Measurements from ENCODE around the gene NFATC1. TPM values are rescaled to one million over a fixed set of nuclear protein-coding genes. Genes with fewer than 3 reads are reported as not detected.

The NFATC1 gene
- total RNA-seq, 5 donors from 2014 or later (not counting 1 experiment from before 2014, with no cell fraction given), result 58.1 to 108 (median 66.0) TPM

GRCh38 chr18:79471597-79471996 lies 75.9 kb downstream of the NFATC1 start:
- WGBS (ENCODE audit: insufficient coverage), result 95% methylated on average over 11 of the region's 16 CpGs
- Histone ChIP-seq H3K36me3 (ENCODE audit: control insufficient read depth in 2 of 2, extremely low read depth in 1 of 2, insufficient read depth in 1 of 2, low read length in 1 of 2) (peaks cover 15 to 30% of the 10 kb centered on the region in 2 donors), H3K27me3 (replicated peaks in 1 of 2; ENCODE audit: control insufficient read depth in 2 of 2, extremely low read depth in 1 of 2, insufficient read depth in 2 of 2, low read length in 1 of 2) (no peaks in the 10 kb centered on the region), H3K9me3 (no peaks in the 10 kb centered on the region), H3K27ac (ENCODE audit: low read length) (no peak overlapping the region), H3K4me1 (ENCODE audit: control insufficient read depth in 1 of 2, extremely low read depth in 1 of 2, insufficient read depth in 2 of 2, low read length in 2 of 2) (no peaks in the 10 kb centered on the region), H3K4me3 (ENCODE audit: control insufficient read depth in 1 of 2, extremely low read depth in 1 of 2, low read length in 1 of 2) (no peak overlapping the region)
- ChIA-PET POLR2A (no interaction called here), CTCF (interaction anchor here in 1 of 2 donors (0.6 kb wide), 1 partner anchor 208 kb away, joined by 3 read pairs; no protein-coding TSS in a partner anchor)
- H3K27ac Mint-ChIP-seq, result no peak overlapping the region
- no peaks in the 10 kb centered on the region for H3K27me3 Mint-ChIP-seq
- ATAC-seq (replicated peaks in 1 of 4) (no peak), DNase-seq (no peak)
- no peak overlapping the region for H3K4me3 Mint-ChIP-seq
- peaks cover 4 to 6% (median 5%) of the 10 kb centered on the region in 3 donors for H3K4me1 Mint-ChIP-seq
- peaks cover 39% of the 10 kb centered on the region for H3K36me3 Mint-ChIP-seq
- H3K9me3 Mint-ChIP-seq, result no peaks in the 10 kb centered on the region

DNA sequence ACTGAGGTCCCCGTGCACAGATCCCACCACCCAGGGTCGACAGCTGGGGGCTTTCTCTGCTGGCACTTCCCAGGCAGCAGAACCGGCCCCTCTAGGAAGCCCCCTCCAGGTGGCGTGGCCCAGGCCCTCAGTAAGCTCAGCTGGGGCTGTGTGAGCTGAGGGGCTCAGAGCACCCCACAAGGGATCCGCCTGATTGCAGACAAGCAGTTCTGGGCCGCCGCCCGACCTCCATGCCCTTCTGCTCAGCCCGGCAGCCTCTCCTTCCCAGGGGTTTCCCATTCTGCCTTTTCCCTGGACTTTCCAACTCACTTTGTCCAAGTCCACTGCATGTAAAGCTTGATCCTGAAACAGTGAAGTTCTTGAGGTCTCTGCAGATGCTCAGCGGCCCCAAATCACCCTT lies 76.4 kb downstream of the NFATC1 start:
- H3K9me3 Mint-ChIP-seq, result no peaks in the 10 kb centered on the region
- ChIA-PET CTCF (no interaction called here), POLR2A (no interaction called here)
- H3K4me3 Mint-ChIP-seq, result no peak overlapping the region
- peak overlapping the region in 1 of 2 donors; percentile 11 for H3K27ac Mint-ChIP-seq
- DNase-seq (no peak), ATAC-seq (replicated peaks in 1 of 4) (no peak)
- no peak overlapping the region for H3K27ac ChIP-seq (ENCODE audit: low read length)
- H3K4me1 ChIP-seq (ENCODE audit: control insufficient read depth in 1 of 2, extremely low read depth in 1 of 2, insufficient read depth in 2 of 2, low read length in 2 of 2), result no peaks in the 10 kb centered on the region
- H3K27me3 ChIP-seq (replicated peaks in 1 of 2; ENCODE audit: control insufficient read depth in 2 of 2, extremely low read depth in 1 of 2, insufficient read depth in 2 of 2, low read length in 1 of 2), result no peaks in the 10 kb centered on the region
- no peaks in the 10 kb centered on the region for H3K27me3 Mint-ChIP-seq
- WGBS (ENCODE audit: insufficient coverage), result 96% methylated on average over 8 of the region's 10 CpGs
- peaks cover 45% of the 10 kb centered on the region for H3K36me3 Mint-ChIP-seq
- H3K9me3 ChIP-seq, result no peaks in the 10 kb centered on the region
- H3K4me1 Mint-ChIP-seq, result peaks cover 5 to 6% (median 6%) of the 10 kb centered on the region in 3 donors
- H3K4me3 ChIP-seq (ENCODE audit: control insufficient read depth in 1 of 2, extremely low read depth in 1 of 2, low read length in 1 of 2), result no peak overlapping the region
- H3K36me3 ChIP-seq (ENCODE audit: control insufficient read depth in 2 of 2, extremely low read depth in 1 of 2, insufficient read depth in 1 of 2, low read length in 1 of 2), result peaks cover 12 to 31% of the 10 kb centered on the region in 2 donors

- Mint-ChIP-seq H3K27me3 (no peaks in the 10 kb centered on the region), H3K27ac (no peak overlapping the region), H3K4me3 (no peak overlapping the region), H3K36me3 (peaks cover 42% of the 10 kb centered on the region), H3K9me3 (no peaks in the 10 kb centered on the region), H3K4me1 (peaks cover 5 to 6% (median 5%) of the 10 kb centered on the region in 3 donors)
- no peaks in the 10 kb centered on the region for H3K9me3 ChIP-seq
- CTCF ChIA-PET, result interaction anchor here in 1 of 2 donors (0.6 kb wide), 1 partner anchor 68 kb away, joined by 6 read pairs; no protein-coding TSS in a partner anchor
- POLR2A ChIA-PET, result no interaction called here
- WGBS (ENCODE audit: insufficient coverage), result 90% methylated on average over 12 of the region's 13 CpGs
- ATAC-seq (replicated peaks in 1 of 4), result no peak
- no peak for DNase-seq
- no peak overlapping the region for H3K4me3 ChIP-seq (ENCODE audit: control insufficient read depth in 1 of 2, extremely low read depth in 1 of 2, low read length in 1 of 2)
- peaks cover 12 to 34% of the 10 kb centered on the region in 2 donors for H3K36me3 ChIP-seq (ENCODE audit: control insufficient read depth in 2 of 2, extremely low read depth in 1 of 2, insufficient read depth in 1 of 2, low read length in 1 of 2)
- no peaks in the 10 kb centered on the region for H3K27me3 ChIP-seq (replicated peaks in 1 of 2; ENCODE audit: control insufficient read depth in 2 of 2, extremely low read depth in 1 of 2, insufficient read depth in 2 of 2, low read length in 1 of 2)
- no peak overlapping the region for H3K27ac ChIP-seq (ENCODE audit: low read length)
- peaks cover 0 to 3% of the 10 kb centered on the region in 2 experiments for H3K4me1 ChIP-seq (ENCODE audit: control insufficient read depth in 1 of 2, extremely low read depth in 1 of 2, insufficient read depth in 2 of 2, low read length in 2 of 2)
Observed at GRCh38 chr18:79472946-79473345, 77.2 kb downstream of the NFATC1 start.

DNA sequence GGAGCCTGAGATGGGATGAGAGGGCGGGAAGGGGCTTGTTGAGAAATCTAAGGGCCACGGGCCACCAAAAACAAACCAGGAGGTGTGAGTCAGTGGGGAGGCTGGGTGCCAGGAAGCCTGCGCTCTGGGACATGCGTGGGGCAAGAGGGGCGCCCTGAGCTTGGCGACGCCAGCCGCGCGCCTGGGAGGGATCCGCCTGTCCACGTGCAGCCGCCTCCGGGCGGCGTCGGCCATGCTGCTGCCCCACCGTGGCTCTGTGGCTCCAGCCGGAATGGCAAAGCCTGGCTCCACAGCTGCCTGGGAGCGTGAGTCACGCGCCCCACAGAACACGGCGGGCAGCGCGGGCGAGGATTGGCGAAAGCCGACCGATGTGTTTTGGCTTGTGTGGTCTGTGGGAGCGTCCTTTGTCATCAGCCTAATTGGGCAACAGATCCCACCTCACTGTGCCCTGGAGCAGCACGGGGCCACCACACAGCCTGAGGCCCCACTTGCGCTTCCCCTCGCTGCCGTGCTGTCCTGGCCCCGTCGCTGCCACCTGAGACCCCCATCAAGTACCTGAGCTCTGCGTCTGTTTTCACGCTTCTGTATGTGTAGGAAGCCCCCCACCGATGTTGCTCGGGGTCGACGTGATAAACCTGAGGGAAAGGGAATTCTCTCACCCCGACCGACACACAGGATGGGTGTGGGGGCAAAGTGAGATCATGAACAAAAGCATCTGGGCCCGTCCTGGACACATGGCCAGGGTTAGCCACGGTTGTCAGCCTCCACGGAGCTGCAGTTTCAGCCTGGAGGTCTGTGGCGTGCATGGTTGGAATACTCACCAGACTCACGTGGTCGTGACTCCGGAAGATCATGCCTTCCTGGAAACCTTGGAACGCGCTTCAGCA lies 80.5 kb downstream of the NFATC1 start:
- H3K9me3 Mint-ChIP-seq, result no peaks in the 10 kb centered on the region
- H3K27me3 ChIP-seq (replicated peaks in 1 of 2; ENCODE audit: control insufficient read depth in 2 of 2, extremely low read depth in 1 of 2, insufficient read depth in 2 of 2, low read length in 1 of 2), result no peaks in the 10 kb centered on the region
- 96% methylated on average over 45 of the region's 54 CpGs for WGBS (ENCODE audit: insufficient coverage)
- H3K27ac ChIP-seq (ENCODE audit: low read length), result no peak overlapping the region
- CTCF ChIA-PET, result no interaction called here
- H3K4me3 ChIP-seq (ENCODE audit: control insufficient read depth in 1 of 2, extremely low read depth in 1 of 2, low read length in 1 of 2), result no peak overlapping the region
- peaks cover 16 to 25% of the 10 kb centered on the region in 2 donors for H3K36me3 ChIP-seq (ENCODE audit: control insufficient read depth in 2 of 2, extremely low read depth in 1 of 2, insufficient read depth in 1 of 2, low read length in 1 of 2)
- no peaks in the 10 kb centered on the region for H3K27me3 Mint-ChIP-seq
- ATAC-seq (replicated peaks in 1 of 4), result no peak
- H3K36me3 Mint-ChIP-seq, result peaks cover 27% of the 10 kb centered on the region
- H3K4me3 Mint-ChIP-seq, result no peak overlapping the region
- POLR2A ChIA-PET, result no interaction called here
- no peaks in the 10 kb centered on the region for H3K9me3 ChIP-seq
- no peak for DNase-seq
- peaks cover 11 to 17% (median 15%) of the 10 kb centered on the region in 3 donors for H3K4me1 Mint-ChIP-seq
- peaks cover 2 to 20% of the 10 kb centered on the region in 2 experiments for H3K4me1 ChIP-seq (ENCODE audit: control insufficient read depth in 1 of 2, extremely low read depth in 1 of 2, insufficient read depth in 2 of 2, low read length in 2 of 2)
- peak overlapping the region in 1 of 2 donors; percentile 23 for H3K27ac Mint-ChIP-seq

- Histone ChIP-seq H3K27me3 (replicated peaks in 1 of 2; ENCODE audit: control insufficient read depth in 2 of 2, extremely low read depth in 1 of 2, insufficient read depth in 2 of 2, low read length in 1 of 2) (no peaks in the 10 kb centered on the region), H3K36me3 (ENCODE audit: control insufficient read depth in 2 of 2, extremely low read depth in 1 of 2, insufficient read depth in 1 of 2, low read length in 1 of 2) (peaks cover 16 to 23% of the 10 kb centered on the region in 2 donors), H3K4me1 (ENCODE audit: control insufficient read depth in 1 of 2, extremely low read depth in 1 of 2, insufficient read depth in 2 of 2, low read length in 2 of 2) (peaks cover 2 to 20% of the 10 kb centered on the region in 2 experiments), H3K9me3 (no peaks in the 10 kb centered on the region), H3K4me3 (ENCODE audit: control insufficient read depth in 1 of 2, extremely low read depth in 1 of 2, low read length in 1 of 2) (no peak overlapping the region), H3K27ac (ENCODE audit: low read length) (no peak overlapping the region)
- CTCF ChIA-PET, result no interaction called here
- peaks cover 11 to 17% (median 15%) of the 10 kb centered on the region in 3 donors for H3K4me1 Mint-ChIP-seq
- no peaks in the 10 kb centered on the region for H3K9me3 Mint-ChIP-seq
- peaks cover 23% of the 10 kb centered on the region for H3K36me3 Mint-ChIP-seq
- ATAC-seq (replicated peaks in 1 of 4) (no peak), DNase-seq (no peak)
- 91% methylated on average over 10 of the region's 13 CpGs for WGBS (ENCODE audit: insufficient coverage)
- POLR2A ChIA-PET, result interaction anchor here in 1 of 2 donors (0.7 kb wide), 2 partner anchors 96 to 385 kb away, joined by 3 read pairs; no protein-coding TSS in a partner anchor
- H3K27me3 Mint-ChIP-seq, result no peaks in the 10 kb centered on the region
- no peak overlapping the region for H3K4me3 Mint-ChIP-seq
- peak overlapping the region; percentile 49 to 52 for H3K27ac Mint-ChIP-seq
Observed at GRCh38 chr18:79476918-79477571, 81.3 kb downstream of the NFATC1 start.

- Histone ChIP-seq H3K27ac (ENCODE audit: low read length) (no peak overlapping the region), H3K27me3 (replicated peaks in 1 of 2; ENCODE audit: control insufficient read depth in 2 of 2, extremely low read depth in 1 of 2, insufficient read depth in 2 of 2, low read length in 1 of 2) (no peaks in the 10 kb centered on the region), H3K4me1 (ENCODE audit: control insufficient read depth in 1 of 2, extremely low read depth in 1 of 2, insufficient read depth in 2 of 2, low read length in 2 of 2) (peaks cover 2 to 20% of the 10 kb centered on the region in 2 experiments), H3K4me3 (ENCODE audit: control insufficient read depth in 1 of 2, extremely low read depth in 1 of 2, low read length in 1 of 2) (no peak overlapping the region), H3K9me3 (no peaks in the 10 kb centered on the region), H3K36me3 (ENCODE audit: control insufficient read depth in 2 of 2, extremely low read depth in 1 of 2, insufficient read depth in 1 of 2, low read length in 1 of 2) (peaks cover 16 to 23% of the 10 kb centered on the region in 2 donors)
- Mint-ChIP-seq H3K36me3 (peaks cover 20% of the 10 kb centered on the region), H3K4me3 (peak overlapping the region in 1 of 3 donors; percentile 42), H3K9me3 (no peaks in the 10 kb centered on the region), H3K27ac (peak overlapping the region; percentile 73 to 74), H3K4me1 (peaks cover 11 to 17% (median 15%) of the 10 kb centered on the region in 3 donors), H3K27me3 (no peaks in the 10 kb centered on the region)
- DNase-seq, result peak in 1 of 35 experiments; percentile 14
- ChIA-PET POLR2A (interaction anchor here in 1 of 2 donors (0.7 kb wide), 1 partner anchor 384 kb away, joined by 3 read pairs; no protein-coding TSS in a partner anchor), CTCF (no interaction called here)
- 77% methylated on average over 9 of the region's 22 CpGs for WGBS (ENCODE audit: insufficient coverage)
- peak; percentile 27 to 62 (median 54) for ATAC-seq (replicated peaks in 1 of 4)
Observed at GRCh38 chr18:79477711-79478483, 82.2 kb downstream of the NFATC1 start.
